Measurements from ENCODE around the gene LEMD2. TPM values are rescaled to one million over a fixed set of nuclear protein-coding genes. Genes with fewer than 3 reads are reported as not detected.

Gene LEMD2
- polyA plus RNA-seq, 12 donors: 34.3 to 70.2 (median 40.5) TPM; not detected in 1

DNA sequence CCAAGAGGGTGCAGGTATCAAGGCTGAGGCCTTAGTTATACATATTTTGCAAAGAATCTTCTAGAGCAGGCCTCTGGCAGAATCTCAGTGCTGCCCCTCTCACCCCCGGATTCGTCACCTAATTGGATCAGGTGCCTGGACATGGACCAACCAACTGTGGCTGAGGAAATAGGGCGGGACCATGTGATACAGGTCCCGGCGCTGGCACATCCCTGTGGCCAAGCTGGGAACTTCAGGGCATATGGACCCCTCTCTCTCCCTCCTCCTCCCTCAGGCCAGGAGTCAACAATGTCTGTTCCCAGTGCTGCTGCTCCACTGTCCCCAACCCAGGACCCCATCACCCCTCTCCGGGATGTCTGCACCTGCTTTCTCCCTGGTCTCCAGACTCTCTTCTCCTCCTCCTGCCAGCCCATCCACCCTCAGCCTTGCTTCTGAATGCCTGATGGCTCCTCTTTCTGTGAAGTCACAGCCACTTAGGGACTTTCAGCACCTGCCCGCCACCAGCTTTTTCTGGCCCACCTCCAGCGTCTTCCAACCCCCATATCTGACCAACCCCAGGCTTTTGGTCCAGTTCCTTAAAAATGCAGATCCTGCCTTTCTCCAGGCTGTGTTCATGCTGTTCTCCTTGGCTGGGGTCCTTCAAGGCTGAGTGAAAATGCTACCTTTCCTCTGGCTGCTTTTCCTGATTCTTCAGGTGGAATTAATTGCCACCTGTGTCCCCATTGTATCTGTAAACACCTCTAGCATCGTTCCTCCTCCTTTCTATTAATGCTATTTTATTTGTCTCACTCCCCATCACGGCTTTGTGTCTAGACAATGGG lies 33.9 kb upstream of the LEMD2 start:
- DNase-seq: no peak

DNA sequence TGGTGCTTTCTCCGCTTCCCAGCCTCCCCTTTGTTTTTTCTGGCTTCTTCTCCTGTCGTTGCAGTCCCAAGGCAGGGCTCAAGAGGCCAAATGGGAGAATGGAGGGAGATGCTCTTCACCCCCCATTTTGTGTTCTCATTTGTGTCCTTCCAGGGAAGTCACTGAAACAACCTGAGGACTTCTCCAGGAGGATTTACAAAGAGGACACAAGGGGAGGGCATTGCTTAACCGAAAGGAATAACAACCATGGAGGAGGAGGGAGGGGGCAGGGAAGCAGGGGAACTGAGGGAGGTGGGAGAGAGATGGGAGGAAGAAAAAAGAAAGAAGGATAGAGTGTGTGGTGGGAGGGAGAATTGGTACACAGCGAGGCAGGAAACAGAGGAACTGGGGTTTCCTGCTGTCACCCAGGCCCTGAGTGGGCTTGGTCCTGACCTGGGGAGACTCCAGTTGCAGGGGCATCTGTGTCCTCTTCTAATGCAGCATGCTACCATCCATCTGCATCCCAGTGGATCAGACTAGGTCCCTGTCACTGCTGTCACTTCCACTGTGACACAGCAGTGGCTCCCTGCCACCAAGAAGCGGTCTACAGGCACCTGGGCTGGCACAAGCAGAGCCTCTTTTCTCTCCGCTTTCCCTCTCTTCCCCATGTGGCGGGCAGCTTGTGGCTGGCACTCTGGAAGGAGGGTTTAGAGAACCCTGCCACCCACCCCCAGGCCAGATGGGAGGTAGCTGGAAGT lies 32.0 kb upstream of the LEMD2 start:
- no peak for DNase-seq

GRCh38 chr6:33820243-33820642 lies 31.3 kb upstream of the LEMD2 start:
- DNase-seq: no peak

DNA sequence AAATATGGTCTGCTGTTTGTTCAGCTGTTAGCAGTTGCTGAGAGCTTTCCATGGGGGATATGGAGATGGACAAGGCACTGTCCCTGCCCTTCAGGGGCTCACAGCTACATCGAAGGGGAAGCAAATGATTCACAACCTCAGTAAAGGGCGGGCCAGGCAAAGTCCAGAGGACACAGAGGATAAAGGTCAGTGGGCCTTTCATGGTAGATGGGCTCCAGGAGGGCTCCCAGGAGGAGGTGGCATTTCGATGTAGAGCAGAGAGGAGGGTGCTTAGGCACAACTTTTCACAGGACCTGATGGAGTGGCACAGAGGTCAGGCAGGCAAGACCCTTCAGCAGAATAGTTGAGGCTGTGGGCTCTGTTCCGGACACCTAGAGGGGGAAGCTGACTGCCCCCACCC lies 30.1 kb upstream of the LEMD2 start:
- no peak for DNase-seq

DNA sequence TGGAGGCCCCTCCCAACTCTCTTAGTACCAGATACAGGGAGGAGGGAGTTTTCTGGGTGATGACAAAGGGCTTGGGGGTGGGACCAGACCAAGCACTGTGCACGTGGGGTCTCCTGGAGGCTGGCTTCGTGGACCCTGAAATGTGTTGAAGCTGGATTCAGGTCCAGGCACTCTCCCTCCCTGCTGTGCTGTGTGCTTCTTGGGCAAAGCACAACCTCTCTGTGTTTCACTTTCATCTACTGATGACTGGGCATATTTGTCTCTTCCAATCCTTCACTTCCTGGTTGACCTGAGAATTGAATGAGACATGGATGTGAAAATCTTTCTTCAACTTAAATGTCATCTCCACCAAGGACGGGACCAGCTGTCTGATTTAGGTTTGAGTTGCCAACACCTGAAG lies 29.4 kb upstream of the LEMD2 start:
- DNase-seq: no peak

DNA sequence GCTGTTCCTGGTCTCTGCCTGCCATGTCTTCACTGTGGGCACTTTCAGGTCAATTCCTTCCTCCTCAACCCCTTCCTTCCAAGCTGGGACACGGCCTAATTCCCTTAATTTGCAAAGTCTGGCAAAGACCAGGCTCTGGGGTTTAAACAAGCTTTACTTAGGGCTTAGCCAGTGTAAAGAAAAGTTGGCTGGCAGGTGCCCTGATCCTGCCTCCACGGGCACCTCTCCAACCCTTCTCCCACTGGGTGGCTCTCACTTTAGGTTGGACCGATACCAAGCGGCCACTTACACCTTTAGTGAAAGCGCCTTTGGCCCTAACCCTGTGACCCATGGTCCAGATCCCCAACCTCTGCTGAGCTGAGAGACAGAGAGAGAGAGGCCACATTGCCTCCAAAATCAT lies 28.6 kb upstream of the LEMD2 start:
- DNase-seq: no peak

- no peak for DNase-seq
Measured at GRCh38 chr6:33816911-33817310, 28.0 kb upstream of the LEMD2 start.

- no peak for DNase-seq
Measured at GRCh38 chr6:33815854-33816253, 26.9 kb upstream of the LEMD2 start.

DNA sequence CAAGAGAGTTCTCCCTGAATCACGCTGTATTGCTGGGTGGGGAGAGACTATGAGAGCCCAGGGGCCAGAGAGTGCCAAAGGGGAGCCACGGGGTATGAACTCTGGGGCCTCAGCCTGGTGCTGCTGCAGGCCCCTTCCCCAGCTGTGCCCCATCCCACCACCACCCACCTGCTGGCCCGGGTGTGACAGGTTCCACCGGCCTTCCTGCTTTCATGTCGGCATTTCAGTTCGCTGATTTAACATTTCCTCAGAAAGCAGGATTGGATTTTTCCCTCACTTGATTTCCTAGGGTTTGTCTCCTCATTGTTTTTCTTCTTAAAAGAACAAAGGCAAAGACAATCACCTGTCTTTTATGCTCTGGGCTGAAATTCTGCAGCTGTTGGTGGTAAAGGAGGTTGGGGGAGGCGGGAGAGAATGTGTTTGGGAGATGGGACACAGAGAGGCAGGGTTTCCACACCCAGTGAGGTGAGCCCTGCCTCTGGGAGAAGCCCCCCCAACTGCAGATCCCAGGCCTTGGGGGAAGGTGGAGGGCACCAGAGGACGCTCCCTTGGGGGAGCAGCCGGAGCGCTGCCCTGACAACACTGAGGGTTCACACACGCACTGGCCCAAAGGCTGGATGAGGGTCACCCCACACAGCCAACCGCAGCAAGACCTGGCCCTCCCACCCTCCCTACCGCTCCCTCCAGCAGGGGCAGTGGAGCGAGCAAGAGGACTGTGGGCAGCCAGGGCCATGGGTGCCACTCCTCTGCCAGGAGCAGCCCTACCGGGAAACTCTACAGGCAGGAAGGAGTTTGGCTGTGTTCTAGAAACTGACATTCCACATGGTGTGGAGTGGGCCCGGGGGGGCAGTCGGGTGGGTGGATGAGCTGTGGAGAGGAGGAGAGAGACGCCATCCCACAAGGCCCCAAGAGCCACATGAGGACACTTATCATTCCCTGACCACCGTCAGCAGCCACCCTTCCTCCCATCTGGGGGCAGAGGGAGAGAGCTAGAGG lies 25.4 kb upstream of the LEMD2 start:
- no peak for DNase-seq

- no peak for DNase-seq
Measured at GRCh38 chr6:33813246-33813904, 24.4 kb upstream of the LEMD2 start.

DNA sequence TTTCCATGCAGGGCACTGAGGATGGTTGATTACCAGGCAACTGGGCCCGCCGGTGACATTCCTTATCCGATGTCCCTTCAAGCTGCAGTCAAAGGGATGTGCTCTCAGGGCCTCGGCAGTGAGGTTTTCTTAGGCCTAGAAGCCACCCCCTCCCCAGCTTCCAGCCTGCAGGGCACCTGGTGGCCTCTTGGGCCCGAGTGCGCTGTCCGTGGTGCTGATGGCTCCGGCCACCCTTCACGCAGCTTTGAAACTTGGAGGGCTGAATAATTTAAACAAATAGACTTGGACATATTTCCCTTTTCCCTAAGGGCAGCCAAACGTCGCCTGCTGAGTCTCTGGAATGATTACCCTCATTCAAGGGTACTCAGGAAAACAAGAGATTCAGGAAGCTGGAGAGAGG lies 23.7 kb upstream of the LEMD2 start:
- DNase-seq: peak; percentile 64

DNA sequence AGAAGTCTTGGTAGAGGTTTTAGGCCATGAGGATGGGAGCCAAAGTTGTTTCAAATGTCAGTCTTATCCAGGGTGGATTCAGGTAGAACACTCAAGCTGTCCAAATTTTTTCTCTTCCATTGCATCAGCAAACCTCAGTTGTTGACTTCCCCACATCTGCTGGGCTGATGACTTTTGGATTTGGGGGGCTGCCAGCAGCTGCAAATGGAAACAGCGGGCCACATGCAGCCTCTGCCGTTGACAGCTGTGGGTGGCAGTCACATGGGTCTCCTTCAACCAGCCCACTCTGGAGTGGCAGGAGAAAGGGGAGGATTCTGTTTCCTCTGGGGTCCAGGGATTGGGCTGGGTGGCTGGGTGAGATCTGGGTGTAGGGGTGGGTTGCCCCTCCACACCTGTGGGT lies 20.7 kb upstream of the LEMD2 start:
- peak; percentile 29 for DNase-seq

DNA sequence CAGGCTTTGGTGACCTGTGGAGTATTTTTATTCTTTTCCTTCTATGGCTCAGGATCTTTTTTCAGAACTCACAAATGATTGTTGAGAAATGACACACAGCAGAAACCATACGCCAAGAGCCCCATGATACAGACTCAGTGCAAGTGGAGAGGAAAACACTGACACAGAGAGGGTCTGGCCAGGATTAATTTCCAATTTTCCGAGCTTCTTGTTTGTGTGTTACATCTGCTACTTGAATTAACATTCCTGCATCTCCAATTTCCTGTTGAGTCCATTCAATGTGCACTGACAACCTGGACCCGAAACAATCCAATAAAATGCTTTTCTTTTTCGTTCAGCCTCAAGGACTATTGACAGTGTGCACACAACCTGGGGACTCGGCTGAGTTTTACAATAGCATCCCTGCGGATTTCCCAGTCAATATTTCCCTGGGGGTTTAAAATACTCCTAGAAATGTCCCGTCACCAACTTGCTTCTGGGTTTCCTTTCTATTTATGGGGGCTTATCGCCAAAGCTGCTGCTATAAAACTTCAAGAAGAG lies 19.8 kb upstream of the LEMD2 start:
- peak; percentile 48 for DNase-seq

DNA sequence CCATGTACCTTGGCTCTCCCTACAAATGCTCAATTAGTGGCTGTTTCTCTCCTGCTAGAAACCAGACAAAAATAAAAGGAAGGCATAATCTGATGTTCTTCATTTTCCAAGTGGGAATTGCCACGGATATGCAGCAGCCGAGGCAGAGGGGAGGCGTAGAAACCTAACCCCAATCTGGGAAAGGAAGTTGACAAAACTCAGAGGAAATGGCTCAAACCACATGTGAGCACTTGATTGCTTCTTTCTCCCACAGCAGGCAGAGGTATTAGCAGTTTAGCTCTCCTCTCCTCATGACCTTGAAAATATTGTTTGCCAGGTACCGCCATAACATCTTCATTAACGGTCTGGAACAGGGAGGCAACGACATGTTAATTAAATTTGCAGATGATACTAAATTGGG lies 18.7 kb upstream of the LEMD2 start:
- no peak for DNase-seq

GRCh38 chr6:33806841-33807240 lies 17.9 kb upstream of the LEMD2 start:
- DNase-seq: no peak

DNA sequence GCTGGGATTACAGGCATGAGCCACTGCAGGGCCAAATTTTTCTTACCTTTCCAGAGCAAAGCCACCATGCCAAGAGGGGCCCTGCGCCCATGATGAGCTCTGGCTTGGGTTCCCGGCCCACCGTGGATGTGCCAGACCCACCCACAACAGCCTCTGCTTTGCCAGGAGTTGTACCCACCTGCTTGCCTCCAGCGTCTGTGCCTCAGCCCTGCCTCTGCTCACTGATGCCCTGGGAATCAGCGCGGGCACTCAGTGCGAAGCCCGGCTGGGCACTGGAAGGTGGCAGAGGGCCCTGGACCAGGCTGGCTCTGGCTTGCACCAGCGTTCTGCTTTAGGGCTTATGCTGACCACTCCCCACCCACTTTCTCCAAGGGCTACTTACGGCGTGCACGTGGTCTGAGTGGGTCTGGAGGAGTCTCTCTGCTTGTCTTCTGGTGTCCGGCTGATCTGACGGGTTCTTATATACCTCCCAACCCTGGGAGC lies 14.7 kb upstream of the LEMD2 start, which contains the start of gene MLN:
TSS of gene MLN (minus strand) at position 433 of the 483 bp plus-strand sequence. CDS start 2,840 bp downstream, outside the sequence.
- DNase-seq: no peak

GRCh38 chr6:33802186-33802958 lies 13.4 kb upstream of the LEMD2 start:
- DNase-seq: no peak

- DNase-seq: no peak
Measured at GRCh38 chr6:33801611-33802010, 12.7 kb upstream of the LEMD2 start.

DNA sequence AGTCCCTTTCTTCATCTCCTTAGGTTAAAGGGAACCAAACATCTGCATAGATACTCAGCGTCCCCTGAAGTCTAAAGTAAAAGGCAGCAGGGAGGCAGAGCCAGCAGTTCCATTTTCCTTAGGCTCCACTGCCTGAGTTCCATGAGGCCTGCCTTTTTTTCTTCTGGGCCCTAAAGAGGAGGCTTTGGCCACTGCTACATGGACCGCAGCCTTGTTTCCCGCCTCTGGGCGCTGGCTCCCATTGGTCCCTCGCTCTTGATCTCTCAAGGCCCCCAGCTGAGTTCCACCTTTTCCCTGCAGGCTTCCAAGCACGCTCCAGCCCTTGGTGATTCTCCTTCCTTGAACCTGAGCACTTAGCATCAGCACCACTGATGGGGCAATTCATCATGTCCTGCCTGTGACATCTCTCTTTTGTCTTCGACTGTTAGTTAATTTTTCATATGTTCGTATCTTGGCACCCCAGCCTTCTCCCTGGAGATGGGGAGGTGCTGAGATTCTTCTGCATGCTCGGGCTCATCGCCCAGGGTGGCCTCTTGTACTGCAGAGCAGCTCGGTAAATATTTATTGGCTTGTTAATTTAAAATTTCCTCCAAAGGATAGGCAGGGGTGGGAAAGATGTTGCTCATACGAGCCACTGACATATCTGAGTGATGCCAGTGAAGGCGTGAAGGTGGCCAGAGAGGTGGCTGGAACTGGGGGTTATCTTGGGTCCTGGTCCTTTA lies 11.5 kb upstream of the LEMD2 start:
- DNase-seq: no peak
